ENCODE data around the gene LIPN. TPM values are rescaled to one million over a fixed set of nuclear protein-coding genes. Genes with fewer than 3 reads are reported as not detected.

The LIPN gene
- total and polyA plus RNA-seq, 2 experiments from 2014 or later, result not detected

- Histone ChIP-seq H3K9me2 (ENCODE audit: insufficient read depth) (no peaks in the 10 kb centered on the region), H3F3A (replicated peaks; ENCODE audit: low read depth) (no peaks in the 10 kb centered on the region), H3K4me2 (no peak overlapping the region), H3K4me1 (ENCODE audit: insufficient read depth) (no peaks in the 10 kb centered on the region), H3K27ac (ENCODE audit: low read depth) (no peak overlapping the region), H3K36me3 (ENCODE audit: insufficient read depth) (no peaks in the 10 kb centered on the region), H4K20me1 (replicated peaks; ENCODE audit: insufficient read depth) (no peaks in the 10 kb centered on the region), H2AFZ (no peak overlapping the region), H3K4me3 (no peak overlapping the region), H3K79me2 (replicated peaks; ENCODE audit: insufficient read depth) (no peaks in the 10 kb centered on the region), H3K27me3 (ENCODE audit: insufficient read depth) (no peaks in the 10 kb centered on the region)
- DNase-seq (ENCODE audit: low spot score) (no peak), ATAC-seq (no peak)
- no peaks in the 10 kb centered on the region for H3K36me3 Mint-ChIP-seq (ENCODE audit: low read depth)
- TF ChIP-seq CREB1 (CRISPR knock-in tag; IDR thresholded peaks at IDR 0.05; ENCODE audit: low read depth), result no peak
- no peak for TF ChIP-seq EZH2phosphoT487 (IDR thresholded peaks at IDR 0.05; ENCODE audit: unreplicated experiment)
- no peak for TF ChIP-seq STAT1 (IDR thresholded peaks at IDR 0.05; ENCODE audit: unreplicated experiment)
- no peak for TF ChIP-seq ZNF114 (CRISPR knock-in tag; IDR thresholded peaks at IDR 0.05)
- no peak for TF ChIP-seq ZNF462 (CRISPR knock-in tag; IDR thresholded peaks at IDR 0.05)
- no peak for TF ChIP-seq JUNB (IDR thresholded peaks at IDR 0.05; ENCODE audit: unreplicated experiment)
- no peak for TF ChIP-seq NANOG (IDR thresholded peaks at IDR 0.05; ENCODE audit: borderline replicate concordance)
- no peak for TF ChIP-seq ETS1 (IDR thresholded peaks at IDR 0.05)
- TF ChIP-seq, protein P1, sequence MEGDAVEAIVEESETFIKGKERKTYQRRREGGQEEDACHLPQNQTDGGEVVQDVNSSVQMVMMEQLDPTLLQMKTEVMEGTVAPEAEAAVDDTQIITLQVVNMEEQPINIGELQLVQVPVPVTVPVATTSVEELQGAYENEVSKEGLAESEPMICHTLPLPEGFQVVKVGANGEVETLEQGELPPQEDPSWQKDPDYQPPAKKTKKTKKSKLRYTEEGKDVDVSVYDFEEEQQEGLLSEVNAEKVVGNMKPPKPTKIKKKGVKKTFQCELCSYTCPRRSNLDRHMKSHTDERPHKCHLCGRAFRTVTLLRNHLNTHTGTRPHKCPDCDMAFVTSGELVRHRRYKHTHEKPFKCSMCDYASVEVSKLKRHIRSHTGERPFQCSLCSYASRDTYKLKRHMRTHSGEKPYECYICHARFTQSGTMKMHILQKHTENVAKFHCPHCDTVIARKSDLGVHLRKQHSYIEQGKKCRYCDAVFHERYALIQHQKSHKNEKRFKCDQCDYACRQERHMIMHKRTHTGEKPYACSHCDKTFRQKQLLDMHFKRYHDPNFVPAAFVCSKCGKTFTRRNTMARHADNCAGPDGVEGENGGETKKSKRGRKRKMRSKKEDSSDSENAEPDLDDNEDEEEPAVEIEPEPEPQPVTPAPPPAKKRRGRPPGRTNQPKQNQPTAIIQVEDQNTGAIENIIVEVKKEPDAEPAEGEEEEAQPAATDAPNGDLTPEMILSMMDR (conservative IDR thresholded peaks at IDR 0.05; ENCODE audit: low read depth in 2 of 2), result no peak
- no peak for TF ChIP-seq EZH2 (IDR thresholded peaks at IDR 0.05; ENCODE audit: low read depth, unreplicated experiment)
- no peak for TF ChIP-seq REST (IDR thresholded peaks at IDR 0.05; ENCODE audit: unreplicated experiment)
- TF ChIP-seq ZNF331 (CRISPR knock-in tag; IDR thresholded peaks at IDR 0.05; ENCODE audit: low read depth), result no peak
- no peak overlapping the region for H3K27ac Mint-ChIP-seq
- H3K4me1 Mint-ChIP-seq, result peaks cover 3% of the 10 kb centered on the region
- no peaks in the 10 kb centered on the region for H3K9me3 Mint-ChIP-seq
- H3K27me3 Mint-ChIP-seq (ENCODE audit: insufficient read depth, low read depth, poor library complexity), result no peaks in the 10 kb centered on the region
- H3K4me3 Mint-ChIP-seq, result no peak overlapping the region
Measured at GRCh38 chr10:88813200-88813599, 53.4 kb downstream of the LIPN start.

All from GM23338 (cell line).